Breast epithelium (tissue), 4 donors: Measurements from ENCODE around the gene COA8. TPM values are rescaled to one million over a fixed set of nuclear protein-coding genes. Genes with fewer than 3 reads are reported as not detected.

ENCODE experiments used
- DNase-seq, 2 donors: peaks; one replicate each; pipeline ENCODE4 v3.0.0-alpha.2; 2019; ENCODE audit warnings: low spot score in 2 of 2
- H3K27ac ChIP-seq, 2 donors: fragments of 200-600 bp; sonication (generic) in 1 of 2; one replicate each; pipeline ENCODE4 v1.5.1; 2016 to 2019; ENCODE audit warnings: mild to moderate bottlenecking in 1 of 2
- H3K27me3 ChIP-seq, 2 donors: fragments of 200-600 bp; sonication (generic) in 1 of 2; one replicate each; pipeline versions ENCODE4 v1.5.1 to v1.6.0; 2017 to 2019; ENCODE audit warnings: control low read depth in 1 of 2, mild to moderate bottlenecking in 1 of 2
- H3K36me3 ChIP-seq: fragments of 200-600 bp; one replicate; pipeline ENCODE4 v1.5.1; 2019
- H3K4me1 ChIP-seq, 2 donors: fragments of 200-600 bp; sonication (generic); one replicate each; pipeline ENCODE4 v1.5.1; 2016 to 2019; ENCODE audit warnings: control low read depth in 1 of 2
- H3K4me3 ChIP-seq, 3 donors: fragments of 200-600 bp; sonication (generic); 1 replicate in 2 of 3; 2 replicates in 1 of 3; pipeline ENCODE4 v1.5.1; 2016 to 2019; ENCODE audit warnings: mild to moderate bottlenecking in 3 of 3, moderate library complexity in 2 of 3
- H3K9me3 ChIP-seq, 2 donors: fragments of 200-600 bp; sonication (generic) in 1 of 2; one replicate each; pipeline ENCODE4 v1.5.1; 2016 to 2019; ENCODE audit warnings: control low read depth in 1 of 2
- POLR2A ChIP-seq: fragments of 450-650 bp; IDR thresholded peaks from one replicate; pipeline ENCODE4 v1.6.1; 2016; ENCODE audit warnings: antibody characterized with exemption, mild to moderate bottlenecking, moderate library complexity
- POLR2AphosphoS5 ChIP-seq, 3 donors: sonication (generic); formaldehyde crosslinking; IDR thresholded peaks; one replicate each; pipeline ENCODE4 v1.6.1; 2017; ENCODE audit warnings: antibody characterized with exemption in 3 of 3
- intact Hi-C: fragments of 100-400 bp; cut with DNase I; formaldehyde crosslinking; loops from one replicate; pipeline ENCODE4 v1.15.1; 2023; ENCODE audit warnings: low total_unique reads
- total RNA-seq, 3 donors: library from RNA; depleted of rRNA; stranded (reverse); fragments of >200 nt; gene quantifications; one replicate each; pipeline ENCODE4 v1.1.0, GENCODE V29; 2016
- TF ChIP-seq, protein P1 (sequence below), 3 donors: fragments of 450-650 bp; IDR thresholded peaks; one replicate each; pipeline ENCODE4 v1.5.1; 2016 to 2017; ENCODE audit warnings: antibody characterized with exemption in 3 of 3, mild to moderate bottlenecking in 3 of 3, moderate library complexity in 3 of 3

Gene COA8
- total RNA-seq, 3 donors from 2014 or later: 26.5 to 41.9 (median 27.2) TPM

DNA sequence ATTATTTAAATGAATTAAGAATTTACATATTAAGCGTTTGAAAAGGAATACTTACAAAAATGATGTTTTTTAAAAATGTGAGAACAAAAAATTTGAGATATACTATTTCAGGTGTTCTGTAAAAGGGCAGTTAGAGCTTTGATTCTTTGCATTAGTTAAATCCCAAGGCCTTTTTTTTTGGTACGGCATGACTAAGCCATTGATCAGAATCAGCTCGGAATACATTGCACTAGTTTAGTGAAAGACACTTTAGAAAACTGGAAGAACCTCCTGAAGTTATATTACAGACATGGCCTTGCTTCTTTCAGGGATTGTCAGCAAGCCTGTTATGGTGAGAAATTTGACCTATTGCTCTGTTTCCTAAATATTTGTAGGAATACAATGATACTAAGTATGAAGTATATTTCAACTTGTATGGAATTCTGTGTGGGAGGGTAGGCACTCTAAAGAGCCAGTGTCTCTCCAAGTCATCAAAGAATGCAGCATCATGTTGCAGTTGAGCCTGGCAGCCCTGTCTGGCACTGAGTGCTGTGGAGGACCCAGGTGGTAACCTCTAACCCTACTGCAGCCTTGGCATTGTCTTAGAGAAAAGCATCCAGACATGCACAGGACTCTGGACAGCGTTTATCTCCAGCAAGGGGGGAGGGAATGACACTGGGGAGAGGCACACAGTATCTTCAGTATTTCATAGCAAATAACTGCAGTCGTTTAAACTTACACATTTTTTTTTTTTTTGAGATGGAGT lies 67.8 kb downstream of the COA8 start:
- Histone ChIP-seq H3K27me3 (no peaks in the 10 kb centered on the region), H3K36me3 (no peaks in the 10 kb centered on the region), H3K27ac (peak overlapping the region in 1 of 2 donors; percentile 99), H3K9me3 (no peaks in the 10 kb centered on the region), H3K4me3 (peak overlapping the region; percentile 97 to 99 (median 97)), H3K4me1 (peaks cover 0 to 7% of the 10 kb centered on the region in 2 donors)
- intact Hi-C loops: no loop called here
- TF ChIP-seq POLR2A (no peak), POLR2AphosphoS5 (IDR thresholded peaks at IDR 0.05) (no peak)
- TF ChIP-seq, protein P1, sequence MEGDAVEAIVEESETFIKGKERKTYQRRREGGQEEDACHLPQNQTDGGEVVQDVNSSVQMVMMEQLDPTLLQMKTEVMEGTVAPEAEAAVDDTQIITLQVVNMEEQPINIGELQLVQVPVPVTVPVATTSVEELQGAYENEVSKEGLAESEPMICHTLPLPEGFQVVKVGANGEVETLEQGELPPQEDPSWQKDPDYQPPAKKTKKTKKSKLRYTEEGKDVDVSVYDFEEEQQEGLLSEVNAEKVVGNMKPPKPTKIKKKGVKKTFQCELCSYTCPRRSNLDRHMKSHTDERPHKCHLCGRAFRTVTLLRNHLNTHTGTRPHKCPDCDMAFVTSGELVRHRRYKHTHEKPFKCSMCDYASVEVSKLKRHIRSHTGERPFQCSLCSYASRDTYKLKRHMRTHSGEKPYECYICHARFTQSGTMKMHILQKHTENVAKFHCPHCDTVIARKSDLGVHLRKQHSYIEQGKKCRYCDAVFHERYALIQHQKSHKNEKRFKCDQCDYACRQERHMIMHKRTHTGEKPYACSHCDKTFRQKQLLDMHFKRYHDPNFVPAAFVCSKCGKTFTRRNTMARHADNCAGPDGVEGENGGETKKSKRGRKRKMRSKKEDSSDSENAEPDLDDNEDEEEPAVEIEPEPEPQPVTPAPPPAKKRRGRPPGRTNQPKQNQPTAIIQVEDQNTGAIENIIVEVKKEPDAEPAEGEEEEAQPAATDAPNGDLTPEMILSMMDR (IDR thresholded peaks at IDR 0.05): no peak
- DNase-seq: no peak

DNA sequence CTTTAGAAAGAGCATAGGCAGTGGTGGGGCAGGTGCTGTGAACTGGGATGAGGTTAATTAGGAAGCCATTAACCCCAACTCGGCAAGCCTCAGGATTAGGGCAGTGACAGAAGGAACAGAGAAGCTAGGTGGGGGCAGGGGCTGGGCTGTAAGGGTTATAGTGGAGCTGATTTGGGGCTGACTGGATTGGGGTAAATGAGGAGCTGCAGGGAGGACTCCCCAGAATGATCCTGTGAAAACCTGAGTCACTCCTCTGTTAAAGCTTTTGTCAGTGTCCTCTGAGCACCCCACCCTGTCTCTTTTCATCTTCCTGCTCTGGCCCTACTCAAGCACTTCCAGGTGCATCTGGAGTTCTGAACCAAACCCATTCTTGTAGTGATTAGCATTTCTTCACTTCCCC lies 70.6 kb downstream of the COA8 start:
- H3K36me3 ChIP-seq: no peaks in the 10 kb centered on the region
- DNase-seq: no peak
- H3K27me3 ChIP-seq: no peaks in the 10 kb centered on the region
- H3K9me3 ChIP-seq: no peaks in the 10 kb centered on the region
- intact Hi-C loops: loop anchor here (1.0 kb wide), 1 partner anchor 25 kb away; no protein-coding TSS in a partner anchor
- peaks cover 0 to 7% of the 10 kb centered on the region in 2 donors for H3K4me1 ChIP-seq
- H3K4me3 ChIP-seq: no peak overlapping the region
- TF ChIP-seq POLR2A (no peak), POLR2AphosphoS5 (IDR thresholded peaks at IDR 0.05) (no peak)
- TF ChIP-seq, protein P1 (IDR thresholded peaks at IDR 0.05): no peak
- H3K27ac ChIP-seq: no peak overlapping the region

GRCh38 chr14:103634156-103634555 lies 71.4 kb downstream of the COA8 start:
- intact Hi-C loops: no loop called here

DNA sequence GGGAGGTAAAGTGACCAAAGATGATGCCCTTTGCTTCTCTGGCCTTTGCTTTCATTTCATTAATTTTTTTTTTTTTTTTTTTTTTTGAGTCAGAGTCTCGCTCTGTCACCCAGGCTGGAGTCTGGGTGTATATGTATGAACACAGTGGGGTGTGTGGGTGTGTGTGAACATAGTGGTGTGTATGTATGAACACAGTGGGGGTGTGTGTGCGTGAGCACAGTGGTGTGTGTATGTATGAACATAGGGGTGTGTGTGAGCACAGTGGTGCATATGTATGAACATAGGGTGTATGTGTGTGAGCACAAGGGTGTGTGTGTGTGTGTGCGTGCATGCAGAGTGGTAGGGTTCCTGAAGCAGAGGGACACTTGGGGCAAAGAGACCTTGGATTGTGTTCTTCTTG lies 75.8 kb downstream of the COA8 start:
- Histone ChIP-seq H3K4me1 (no peaks in the 10 kb centered on the region), H3K36me3 (no peaks in the 10 kb centered on the region), H3K27me3 (no peaks in the 10 kb centered on the region), H3K27ac (no peak overlapping the region), H3K9me3 (no peaks in the 10 kb centered on the region), H3K4me3 (no peak overlapping the region)
- intact Hi-C loops: loop anchor here (2.0 kb wide), 1 partner anchor 38 kb away; no protein-coding TSS in a partner anchor
- DNase-seq: no peak
- TF ChIP-seq, protein P1 (IDR thresholded peaks at IDR 0.05): no peak
- TF ChIP-seq POLR2A: no peak
- no peak for TF ChIP-seq POLR2AphosphoS5 (IDR thresholded peaks at IDR 0.05)

More at GRCh38 chr14:103634156-103634555, 71.4 kb downstream of the COA8 start:
- no peak overlapping the region for H3K4me3 ChIP-seq
- H3K36me3 ChIP-seq: no peaks in the 10 kb centered on the region
- no peaks in the 10 kb centered on the region for H3K27me3 ChIP-seq
- no peak overlapping the region for H3K27ac ChIP-seq
- TF ChIP-seq POLR2AphosphoS5 (IDR thresholded peaks at IDR 0.05): no peak
- peaks cover 0 to 7% of the 10 kb centered on the region in 2 donors for H3K4me1 ChIP-seq
- H3K9me3 ChIP-seq: no peaks in the 10 kb centered on the region
- DNase-seq: no peak

Other genes starting within 250 kb of the COA8 start
- 100 to 1,000 TPM; 143 to 254 (median 150) TPM for gene EIF5, start 228.7 kb upstream of the COA8 start, total RNA-seq
- gene MARK3, start 177.5 kb upstream of the COA8 start, total RNA-seq: 100 to 1,000 TPM in 1 of 3 donors, 10 to 100 TPM in 2; 70.2 to 107 (median 87.5) TPM
- gene CKB, start 40.1 kb upstream of the COA8 start, total RNA-seq: 100 to 1,000 TPM in 1 of 3 donors, 10 to 100 TPM in 2; 61.6 to 305 (median 83.2) TPM
- 10 to 100 TPM; 10.7 to 17.7 (median 11.3) TPM for gene TRMT61A, start 33.8 kb upstream of the COA8 start, total RNA-seq
- gene BAG5, start 303 bp upstream of the COA8 start, total RNA-seq: 10 to 100 TPM; 29.5 to 45.4 (median 38.5) TPM
- gene KLC1, start 66.3 kb downstream of the COA8 start, total RNA-seq: 100 to 1,000 TPM; 222 to 275 (median 253) TPM
- 10 to 100 TPM in 1 of 3 donors, 1 to 10 TPM in 2; 5.9 to 10.2 (median 5.9) TPM for gene XRCC3, start 152.5 kb downstream of the COA8 start, total RNA-seq
- gene ZFYVE21, start 152.8 kb downstream of the COA8 start, total RNA-seq: 100 to 1,000 TPM in 1 of 3 donors, 10 to 100 TPM in 2; 57.4 to 140 (median 96.0) TPM